NCI-H69 (cell line): ENCODE measurements around the gene RBM18.

ENCODE experiments used
- DNase-seq: peaks from one replicate; lab custom pipeline; 2025; lab: John Stamatoyannopoulos, UW

The RBM18 gene

GRCh38 chr9:122204055-122204454, 60.6 kb downstream of the RBM18 start:
- DNase-seq = no peak

DNA sequence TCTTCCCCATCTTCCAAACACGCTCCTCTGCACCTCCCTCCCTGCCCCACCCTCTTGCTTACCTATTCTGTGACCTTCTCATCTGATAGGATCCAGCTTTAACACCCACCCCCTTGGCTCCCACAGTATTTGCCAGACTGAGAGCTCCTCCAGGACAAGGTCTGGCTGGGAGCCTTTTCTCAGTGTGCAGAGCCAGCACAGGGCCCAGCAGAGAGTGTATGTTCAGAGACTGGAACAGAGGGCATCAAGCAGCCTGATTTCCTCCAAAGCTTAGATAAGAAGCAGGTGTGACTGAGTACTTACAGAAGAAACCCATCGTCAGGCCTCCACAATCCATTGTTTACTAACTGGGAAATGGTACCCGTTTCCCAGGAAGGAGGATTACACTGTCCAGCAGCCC, 62.5 kb downstream of the RBM18 start:
- no peak for DNase-seq

DNA sequence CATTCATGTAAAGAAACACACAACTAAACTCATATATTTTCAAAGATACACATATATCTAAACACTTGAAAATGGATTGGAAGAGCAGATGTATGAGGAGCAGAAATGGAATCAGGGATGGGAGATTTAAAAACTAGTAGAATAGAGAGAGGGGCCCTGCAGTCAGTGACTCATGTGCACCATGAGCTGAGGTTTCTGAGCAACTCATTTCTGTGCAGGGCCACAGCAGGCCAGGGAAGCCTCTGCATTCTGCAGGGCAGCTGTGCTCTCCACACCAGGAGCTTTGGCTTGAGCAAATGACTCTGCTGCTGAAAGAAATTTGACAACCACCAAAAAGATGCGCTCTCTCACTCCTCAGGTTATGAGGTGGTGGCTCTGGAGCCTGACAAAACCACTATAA, 63.0 kb downstream of the RBM18 start:
- no peak for DNase-seq

GRCh38 chr9:122200960-122201595, 63.6 kb downstream of the RBM18 start:
- peak; percentile 10 for DNase-seq

- DNase-seq = peak; percentile 68
These were observed 66.8 kb downstream of the RBM18 start for GRCh38 chr9:122197882-122198281.

- DNase-seq = peak; percentile 94
These were observed 67.2 kb downstream of the RBM18 start for GRCh38 chr9:122197426-122197825.

GRCh38 chr9:122195875-122196274, 68.8 kb downstream of the RBM18 start:
- no peak for DNase-seq

GRCh38 chr9:122193651-122194050, 71.0 kb downstream of the RBM18 start:
- no peak for DNase-seq

GRCh38 chr9:122192914-122193525, 71.6 kb downstream of the RBM18 start:
- no peak for DNase-seq

DNA sequence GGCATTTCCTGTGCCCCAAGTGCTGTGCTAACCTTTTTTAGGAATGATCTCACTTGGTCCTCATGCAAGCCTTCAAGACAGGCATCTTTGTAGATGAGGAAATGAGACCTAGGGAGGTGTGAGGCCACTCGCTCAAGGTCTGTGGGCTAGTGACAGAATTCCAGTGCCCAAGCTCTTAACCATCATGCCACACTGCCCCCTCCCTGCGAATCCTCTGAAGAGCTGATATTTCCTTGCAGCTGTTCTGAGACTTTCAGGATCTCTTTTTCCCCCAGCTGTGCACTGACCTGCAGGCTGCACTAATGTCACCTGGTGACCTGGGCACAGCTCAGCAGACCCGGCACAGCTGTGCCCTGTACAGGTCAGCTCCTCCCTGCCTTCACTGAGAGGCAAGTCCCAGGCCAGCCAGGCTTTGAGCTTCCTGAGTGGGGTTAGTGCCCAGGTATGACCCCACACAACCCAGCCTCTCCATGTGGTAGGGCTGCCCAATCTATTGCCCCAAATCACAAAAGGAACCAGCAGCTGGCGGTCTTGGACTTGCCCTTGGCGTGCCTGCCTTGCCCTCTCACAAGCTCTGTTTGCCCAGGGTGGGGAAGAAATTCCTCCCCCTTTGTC, 72.3 kb downstream of the RBM18 start:
- peak; percentile 16 for DNase-seq

GRCh38 chr9:122191584-122191983, 73.1 kb downstream of the RBM18 start:
- DNase-seq = no peak

DNA sequence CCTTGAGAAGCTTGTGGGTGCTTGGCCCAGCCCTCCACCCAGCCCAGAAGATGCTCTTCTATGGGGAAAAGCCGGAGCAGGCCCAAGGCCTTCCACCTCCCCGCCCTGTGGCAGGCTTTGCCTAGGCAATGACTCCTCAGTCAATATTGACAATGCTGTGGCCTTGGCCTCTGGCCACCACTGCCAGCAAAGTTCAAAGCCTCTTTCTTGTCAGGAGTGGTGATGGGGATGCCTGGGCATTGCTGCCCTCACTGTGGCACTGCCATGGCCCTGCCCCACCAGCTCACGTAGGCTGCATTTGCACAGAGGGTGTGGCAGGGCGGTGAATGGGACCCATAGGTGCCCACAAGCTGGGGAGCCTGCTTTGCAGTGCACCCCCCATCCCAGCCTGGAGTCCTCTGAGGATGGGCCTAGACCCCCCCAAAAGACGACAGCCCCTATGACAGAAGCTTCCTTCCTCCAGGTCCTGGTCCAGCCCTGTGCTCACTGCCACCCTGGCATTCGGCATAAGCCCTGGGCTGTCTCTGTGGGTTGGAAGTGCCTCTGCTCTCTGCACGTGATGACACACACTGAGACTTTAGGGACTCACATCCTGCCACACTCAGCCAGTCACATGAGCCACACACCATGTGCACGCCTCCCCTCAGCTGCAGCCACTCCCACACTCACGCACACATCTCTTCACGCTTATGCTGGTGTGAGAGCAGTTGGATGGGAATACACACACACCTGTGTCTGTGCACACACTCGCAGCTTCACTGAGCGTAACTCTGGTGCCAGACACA, 73.9 kb downstream of the RBM18 start:
- DNase-seq = no peak

- DNase-seq = no peak
These were observed 76.3 kb downstream of the RBM18 start for GRCh38 chr9:122188369-122188768.
